HUES6 (cell line): Measurements from ENCODE around the gene HECTD4.
"Not testable (repeated sequence)": the region's sequence is repeated elsewhere in the genome, so short reads cannot be mapped to it uniquely, and the experiment has no call there.

Experiments
- H3K27ac ChIP-seq: 2 replicates; pipeline ENCODE4 v1.7.0; 2013; ENCODE audit warnings: low read depth, mild to moderate bottlenecking, low read length, inconsistent platforms
- H3K27me3 ChIP-seq: 2 replicates; pipeline ENCODE4 v1.6.1; 2013; ENCODE audit warnings: low read length; ENCODE audit not compliant: control insufficient read depth, insufficient read depth
- H3K36me3 ChIP-seq: 2 replicates; pipeline ENCODE4 v1.6.1; 2013; ENCODE audit warnings: low read length; ENCODE audit not compliant: control insufficient read depth, insufficient read depth
- H3K4me1 ChIP-seq: 2 replicates; pipeline ENCODE4 v1.6.1; 2013; ENCODE audit warnings: low read length; ENCODE audit not compliant: control insufficient read depth, insufficient read depth
- H3K4me3 ChIP-seq: 2 replicates; pipeline ENCODE4 v1.5.1; 2013; ENCODE audit warnings: low read depth, low read length
- H3K9ac ChIP-seq: one replicate; pipeline ENCODE4 v1.6.1; 2013; ENCODE audit warnings: mild to moderate bottlenecking, low read length
- H3K9me3 ChIP-seq: 2 replicates; pipeline ENCODE4 v1.6.1; 2013; ENCODE audit warnings: low read depth, low read length; ENCODE audit not compliant: control insufficient read depth, insufficient read depth

Gene HECTD4

GRCh38 chr12:112158461-112159145, 223.6 kb downstream of the HECTD4 start:
- H3K4me1 ChIP-seq, H3K27ac ChIP-seq, H3K9ac ChIP-seq, H3K27me3 ChIP-seq, H3K4me3 ChIP-seq: not testable (repeated sequence)
- peaks cover 11% of the 10 kb centered on the region for H3K9me3 ChIP-seq
- H3K36me3 ChIP-seq: peaks cover 57% of the 10 kb centered on the region

GRCh38 chr12:112153893-112154219, 228.4 kb downstream of the HECTD4 start:
- H3K4me1 ChIP-seq: no peaks in the 10 kb centered on the region
- no peaks in the 10 kb centered on the region for H3K27me3 ChIP-seq
- H3K9me3 ChIP-seq: peaks cover 11% of the 10 kb centered on the region
- H3K27ac ChIP-seq: no peak overlapping the region
- peaks cover 59% of the 10 kb centered on the region for H3K36me3 ChIP-seq
- no peak overlapping the region for H3K4me3 ChIP-seq
- no peak overlapping the region for H3K9ac ChIP-seq

GRCh38 chr12:112153181-112153892, 228.9 kb downstream of the HECTD4 start:
- no peaks in the 10 kb centered on the region for H3K27me3 ChIP-seq
- H3K4me3 ChIP-seq: no peak overlapping the region
- H3K9ac ChIP-seq: no peak overlapping the region
- no peaks in the 10 kb centered on the region for H3K4me1 ChIP-seq
- H3K36me3 ChIP-seq: peaks cover 64% of the 10 kb centered on the region
- H3K27ac ChIP-seq: no peak overlapping the region
- H3K9me3 ChIP-seq: peaks cover 5% of the 10 kb centered on the region

GRCh38 chr12:112151766-112152541, 230.3 kb downstream of the HECTD4 start:
- Histone ChIP-seq H3K4me1 (no peaks in the 10 kb centered on the region), H3K27ac (no peak overlapping the region), H3K4me3 (no peak overlapping the region), H3K9me3 (no peaks in the 10 kb centered on the region), H3K9ac (no peak overlapping the region), H3K36me3 (peaks cover 68% of the 10 kb centered on the region), H3K27me3 (no peaks in the 10 kb centered on the region)

GRCh38 chr12:112149596-112149995, 232.6 kb downstream of the HECTD4 start:
- Histone ChIP-seq H3K4me3 (no peak overlapping the region), H3K36me3 (peaks cover 88% of the 10 kb centered on the region), H3K9ac (no peak overlapping the region), H3K9me3 (no peaks in the 10 kb centered on the region), H3K27me3 (no peaks in the 10 kb centered on the region), H3K4me1 (no peaks in the 10 kb centered on the region), H3K27ac (no peak overlapping the region)

GRCh38 chr12:112148031-112148513, 234.2 kb downstream of the HECTD4 start:
- H3K9ac ChIP-seq: no peak overlapping the region
- no peak overlapping the region for H3K4me3 ChIP-seq
- no peaks in the 10 kb centered on the region for H3K4me1 ChIP-seq
- no peaks in the 10 kb centered on the region for H3K27me3 ChIP-seq
- H3K27ac ChIP-seq: no peak overlapping the region
- H3K36me3 ChIP-seq: peaks cover 77% of the 10 kb centered on the region
- H3K9me3 ChIP-seq: no peaks in the 10 kb centered on the region

- H3K36me3 ChIP-seq: peaks cover 73% of the 10 kb centered on the region
- no peak overlapping the region for H3K9ac ChIP-seq
- no peak overlapping the region for H3K4me3 ChIP-seq
- H3K4me1 ChIP-seq: no peaks in the 10 kb centered on the region
- no peaks in the 10 kb centered on the region for H3K27me3 ChIP-seq
- no peak overlapping the region for H3K27ac ChIP-seq
- no peaks in the 10 kb centered on the region for H3K9me3 ChIP-seq
Observed at GRCh38 chr12:112146123-112146522, 236.1 kb downstream of the HECTD4 start.

GRCh38 chr12:112140728-112141127, 241.5 kb downstream of the HECTD4 start:
- Histone ChIP-seq H3K4me1 (no peaks in the 10 kb centered on the region), H3K36me3 (peaks cover 67% of the 10 kb centered on the region), H3K27ac (no peak overlapping the region), H3K4me3 (no peak overlapping the region), H3K9me3 (no peaks in the 10 kb centered on the region), H3K27me3 (no peaks in the 10 kb centered on the region), H3K9ac (no peak overlapping the region)

GRCh38 chr12:112134731-112135130, 247.5 kb downstream of the HECTD4 start:
- Histone ChIP-seq H3K4me1 (no peaks in the 10 kb centered on the region), H3K36me3 (peaks cover 43% of the 10 kb centered on the region), H3K9me3 (no peaks in the 10 kb centered on the region), H3K27ac (no peak overlapping the region), H3K9ac (no peak overlapping the region), H3K4me3 (no peak overlapping the region), H3K27me3 (no peaks in the 10 kb centered on the region)

- no peak overlapping the region for H3K27ac ChIP-seq
- H3K36me3 ChIP-seq: peaks cover 34% of the 10 kb centered on the region
- no peak overlapping the region for H3K4me3 ChIP-seq
- H3K4me1 ChIP-seq: no peaks in the 10 kb centered on the region
- no peak overlapping the region for H3K9ac ChIP-seq
- H3K9me3 ChIP-seq: no peaks in the 10 kb centered on the region
- H3K27me3 ChIP-seq: no peaks in the 10 kb centered on the region
Observed at GRCh38 chr12:112133418-112133817, 248.8 kb downstream of the HECTD4 start.

GRCh38 chr12:112131686-112132085, 250.5 kb downstream of the HECTD4 start:
- H3K4me3 ChIP-seq: no peak overlapping the region
- no peaks in the 10 kb centered on the region for H3K27me3 ChIP-seq
- H3K9ac ChIP-seq: no peak overlapping the region
- no peaks in the 10 kb centered on the region for H3K9me3 ChIP-seq
- no peaks in the 10 kb centered on the region for H3K4me1 ChIP-seq
- H3K27ac ChIP-seq: no peak overlapping the region
- peaks cover 23% of the 10 kb centered on the region for H3K36me3 ChIP-seq
